Right lobe of liver (tissue), 6 donors: ENCODE results near the gene KLHL2. TPM values are rescaled to one million over a fixed set of nuclear protein-coding genes. Genes with fewer than 3 reads are reported as not detected.
"Not testable (repeated sequence)": the region's sequence is repeated elsewhere in the genome, so short reads cannot be mapped to it uniquely, and the experiment has no call there.

Experiments
- ATAC-seq, 4 donors: fragments of 200-7000 bp; cut with Tn5 transposase; one replicate each; pipeline ENCODE4 v1.9.1; 2020; ENCODE audit warnings: mild to moderate bottlenecking in 4 of 4, moderate library complexity in 4 of 4
- DNase-seq, 3 donors: peaks; one replicate each; pipeline ENCODE4 v3.0.0-alpha.2; 2020
- H3K27ac ChIP-seq, 3 donors: fragments of 200-600 bp; one replicate each; pipeline ENCODE4 v1.8.0; 2022
- H3K27me3 ChIP-seq, 2 donors: fragments of 200-600 bp; one replicate each; pipeline ENCODE4 v1.8.0; 2022
- H3K36me3 ChIP-seq, 4 donors: fragments of 200-600 bp; sonication (generic) in 1 of 4; one replicate each; pipeline versions ENCODE4 v1.5.1 to v1.8.0; 2017 to 2022; ENCODE audit warnings: control low read depth in 1 of 4
- H3K4me1 ChIP-seq, 4 donors: fragments of 200-600 bp; sonication (generic) in 1 of 4; one replicate each; pipeline versions ENCODE4 v1.5.1 to v1.8.0; 2017 to 2022; ENCODE audit warnings: control low read depth in 1 of 4
- H3K4me3 ChIP-seq, 3 donors: fragments of 200-600 bp; one replicate each; pipeline ENCODE4 v1.8.0; 2022
- H3K9me3 ChIP-seq, 4 donors: fragments of 200-600 bp; sonication (generic) in 1 of 4; one replicate each; pipeline versions ENCODE4 v1.5.1 to v1.8.0; 2017 to 2022; ENCODE audit warnings: control low read depth in 1 of 4
- CTCF ChIP-seq, 4 donors: fragments of 200-600 bp in 3 of 4; fragments of 450-650 bp in 1 of 4; IDR thresholded peaks; one replicate each; pipeline versions ENCODE4 v1.5.1 to v1.8.0; 2016 to 2022; ENCODE audit warnings: antibody characterized with exemption in 4 of 4, mild to moderate bottlenecking in 2 of 4
- POLR2A ChIP-seq: fragments of 450-650 bp; IDR thresholded peaks from one replicate; pipeline ENCODE4 v1.6.1; 2017; ENCODE audit warnings: antibody characterized with exemption, mild to moderate bottlenecking
- WGBS: methylation state at CpG from one replicate; pipeline ENCODE4 v1.1.6; 2018; ENCODE audit warnings: low coverage, low lambda C conversion rate; ENCODE audit not compliant: insufficient coverage; ENCODE audit errors: missing lambda C conversion rate; 5-methylcytosine and 5-hydroxymethylcytosine counted together
- intact Hi-C, 2 donors: fragments of 100-400 bp; cut with DNase I; formaldehyde crosslinking; loops; one replicate each; pipeline versions ENCODE4 v1.11.2 to v1.14.1; 2022
- long read RNA-seq: library from polyadenylated mRNA; unstranded; transcript quantifications from one replicate; pipeline ENCODE4 v2.0.0, GENCODE V29; 2019
- total RNA-seq, 6 experiments: library from RNA; depleted of rRNA in 2 of 6; stranded (reverse); fragments of >200 nt in 2 of 6; fragmentation: NEBNext Ultra II Directional in 3 of 6; extraction: Animal tissue kit (Norgen Biotek cat#: 25700) in 3 of 6; gene quantifications; one replicate each; pipeline versions ENCODE4 v1.1.0 to v1.2.4, GENCODE V29; 2016 to 2023
- donor health status: DM: no; HTN: yes; CAD: no.
- donor health status: DM: no; HTN: no; CAD: no.
- donor health status: DM: no; HTN: no; CAD: no.
- donor health status: DM: no; HTN: yes; CAD: no.
- donor health status: DM: no; HTN: yes; CAD: no.

KLHL2 gene
- total RNA-seq, result 10 to 100 TPM; 15.6 to 25.3 (median 20.3) TPM
- long read RNA-seq, result 0 reads

GRCh38 chr4:165207431-165208220 is at the start of gene KLHL2:
KLHL2 (plus strand) TSS chr4:165207561; CDS start chr4:165207877, 316 bp downstream.
- Histone ChIP-seq H3K36me3 (no peaks in the 10 kb centered on the region), H3K4me3 (peak within 1 kb of the TSS; percentile 67 to 90 (median 85)), H3K9me3 (no peaks in the 10 kb centered on the region), H3K4me1 (peaks cover 0 to 41% (median 18%) of the 10 kb centered on the region in 4 donors), H3K27ac (peak within 1 kb of the TSS; percentile 82 to 89 (median 88)), H3K27me3 (no peaks in the 10 kb centered on the region)
- intact Hi-C loops, result no loop called here
- ATAC-seq (peak; percentile 87 to 97 (median 94)), DNase-seq (peak; percentile 89 to 92 (median 91))
- TF ChIP-seq CTCF (IDR thresholded peaks at IDR 0.05) (peak in 1 of 4 donors; percentile 7), POLR2A (peak; percentile 92)
- WGBS, result 0% methylated on average over 15 of the region's 113 CpGs

- intact Hi-C loops, result no loop called here
- H3K27me3 ChIP-seq, result no peaks in the 10 kb centered on the region
- no peak for TF ChIP-seq CTCF (IDR thresholded peaks at IDR 0.05)
- no peaks in the 10 kb centered on the region for H3K36me3 ChIP-seq
- H3K9me3 ChIP-seq, result no peaks in the 10 kb centered on the region
- ATAC-seq (peak; percentile 77 to 91 (median 82)), DNase-seq (no peak)
- no peak overlapping the region for H3K4me3 ChIP-seq
- peak overlapping the region in 2 of 3 donors; percentile 48 to 66 for H3K27ac ChIP-seq
- H3K4me1 ChIP-seq, result peaks cover 0 to 38% (median 7%) of the 10 kb centered on the region in 4 donors
These were observed 48.6 kb upstream of the KLHL2 start for GRCh38 chr4:165158762-165159161.

- DNase-seq (no peak), ATAC-seq (peak; percentile 81 to 97 (median 93))
- Histone ChIP-seq H3K9me3 (no peaks in the 10 kb centered on the region), H3K27me3 (no peaks in the 10 kb centered on the region), H3K4me1 (peaks cover 0 to 22% (median 6%) of the 10 kb centered on the region in 4 donors), H3K4me3 (no peak overlapping the region), H3K36me3 (no peaks in the 10 kb centered on the region), H3K27ac (peak overlapping the region in 2 of 3 donors; percentile 56 to 61)
- TF ChIP-seq POLR2A, result no peak
- TF ChIP-seq CTCF (IDR thresholded peaks at IDR 0.05), result no peak
- intact Hi-C loops, result no loop called here
- 19% methylated on average over 2 of the region's 2 CpGs for WGBS
These were observed 43.1 kb upstream of the KLHL2 start for GRCh38 chr4:165164257-165164656.

- H3K4me1 ChIP-seq, result peaks cover 0 to 15% (median 6%) of the 10 kb centered on the region in 4 donors
- H3K9me3 ChIP-seq, DNase-seq, H3K27ac ChIP-seq, H3K27me3 ChIP-seq, H3K4me3 ChIP-seq, ATAC-seq, H3K36me3 ChIP-seq, intact Hi-C loops: not testable (repeated sequence)
- 80% methylated on average over 1 of the region's 1 CpG for WGBS
These were observed 40.5 kb upstream of the KLHL2 start for GRCh38 chr4:165166872-165167271.

GRCh38 chr4:165167650-165168049 is 39.7 kb upstream of the KLHL2 start:
- TF ChIP-seq CTCF (IDR thresholded peaks at IDR 0.05) (no peak), POLR2A (no peak)
- DNase-seq (no peak), ATAC-seq (no peak)
- Histone ChIP-seq H3K27me3 (no peaks in the 10 kb centered on the region), H3K4me3 (no peak overlapping the region), H3K36me3 (no peaks in the 10 kb centered on the region), H3K4me1 (peaks cover 0 to 15% (median 6%) of the 10 kb centered on the region in 4 donors), H3K9me3 (no peaks in the 10 kb centered on the region), H3K27ac (no peak overlapping the region)
- 93% methylated on average over 3 of the region's 6 CpGs for WGBS
- intact Hi-C loops, result no loop called here
